HepG2 (cell line): ENCODE results near the gene OBSL1. TPM values are rescaled to one million over a fixed set of nuclear protein-coding genes. Genes with fewer than 3 reads are reported as not detected.

ENCODE experiments used
- CHD2 ChIP-seq: IDR thresholded peaks from 2 replicates; pipeline ENCODE4 v1.6.1; 2011; ENCODE audit warnings: low read depth, low read length, improper control_type of control experiment
- E2F1 ChIP-seq: sonication (generic); formaldehyde crosslinking; IDR thresholded peaks from 2 replicates; pipeline ENCODE4 v1.5.0; 2020; ENCODE audit warnings: missing genetic modification reagents
- KDM5B ChIP-seq: sonication (generic); formaldehyde crosslinking; IDR thresholded peaks from 2 replicates; pipeline ENCODE4 v1.4.0; 2020; ENCODE audit warnings: missing genetic modification reagents, mild to moderate bottlenecking, borderline replicate concordance
- MAFF ChIP-seq: IDR thresholded peaks from 2 replicates; pipeline ENCODE4 v1.6.1; 2011; ENCODE audit warnings: low read depth, low read length, improper control_type of control experiment
- MBD4 ChIP-seq: IDR thresholded peaks from 2 replicates; pipeline ENCODE4 v1.6.1; 2012; ENCODE audit warnings: low read length, inconsistent platforms, borderline replicate concordance
- NFYC ChIP-seq: IDR thresholded peaks from 2 replicates; pipeline ENCODE4 v1.6.1; 2016; ENCODE audit warnings: missing genetic modification reagents, missing compliant biosample characterization
- SRSF4 ChIP-seq: fragments of 200-400 bp; formaldehyde crosslinking; IDR thresholded peaks from one replicate; pipeline ENCODE4 v1.6.1; 2018; ENCODE audit warnings: mild to moderate bottlenecking, low read depth, low read length, moderate library complexity; ENCODE audit not compliant: poor library complexity, severe bottlenecking
- ZBTB8A ChIP-seq: sonication (generic); formaldehyde crosslinking; IDR thresholded peaks from 2 replicates; pipeline ENCODE4 v1.4.0; 2020; ENCODE audit warnings: mild to moderate bottlenecking, low read depth, missing genetic modification reagents, borderline replicate concordance
- ZFP1 ChIP-seq: IDR thresholded peaks from 2 replicates; pipeline ENCODE4 v1.6.1; 2016
- ZNF253 ChIP-seq: sonication (generic); formaldehyde crosslinking; IDR thresholded peaks from 2 replicates; pipeline ENCODE4 v1.8.0; 2022; ENCODE audit warnings: mild to moderate bottlenecking, missing genetic modification reagents, borderline replicate concordance
- ZNF34 ChIP-seq: sonication (generic); formaldehyde crosslinking; IDR thresholded peaks from 2 replicates; pipeline ENCODE4 v1.4.0; 2020; ENCODE audit warnings: mild to moderate bottlenecking, missing genetic modification reagents, borderline replicate concordance
- ZNF563 ChIP-seq: sonication (generic); formaldehyde crosslinking; IDR thresholded peaks from 2 replicates; pipeline ENCODE4 v1.8.0; 2022; ENCODE audit warnings: mild to moderate bottlenecking, moderate library complexity, missing genetic modification reagents
- ZNF564 ChIP-seq: sonication (generic); formaldehyde crosslinking; IDR thresholded peaks from 2 replicates; pipeline ENCODE4 v1.8.1; 2023; ENCODE audit warnings: mild to moderate bottlenecking, missing genetic modification reagents
- ZNF790 ChIP-seq: sonication (generic); formaldehyde crosslinking; IDR thresholded peaks from 2 replicates; pipeline ENCODE4 v1.8.0; 2022; ENCODE audit warnings: missing genetic modification reagents, mild to moderate bottlenecking, borderline replicate concordance
- ZZZ3 ChIP-seq: sonication (generic); formaldehyde crosslinking; IDR thresholded peaks from 2 replicates; pipeline ENCODE4 v1.4.0; 2020; ENCODE audit warnings: missing genetic modification reagents, mild to moderate bottlenecking, borderline replicate concordance
- polyA plus RNA-seq, 8 experiments: library from polyadenylated mRNA; depleted of rRNA in 3 of 8; stranded (reverse) in 7 of 8; unstranded in 1 of 8; fragments of >200 nt; fragmentation: Illumina TruSeq in 4 of 8; extraction: Trizol in 4 of 8; gene quantifications; 2 replicates each; pipeline versions ENCODE4 v1.2.1 to v1.2.3, GENCODE V29; 2011 to 2016; ENCODE audit warnings: low read depth in 4 of 8, missing spikeins in 1 of 8, mixed read lengths in 1 of 8; ENCODE audit not compliant: insufficient read depth in 1 of 8
- total RNA-seq, 5 experiments: library from RNA; depleted of rRNA; stranded (reverse); fragments of >200 nt; fragmentation: Illumina TruSeq; extraction: Trizol; gene quantifications; 2 replicates each; pipeline ENCODE4 v1.2.3, GENCODE V29; 2016; ENCODE audit warnings: low read depth in 1 of 5
- TF ChIP-seq, protein P1 (sequence below), 2 experiments: sonication (generic) in 1 of 2; formaldehyde crosslinking in 1 of 2; IDR thresholded peaks; 2 replicates each; pipeline versions ENCODE4 v1.4.0 to v1.6.1; 2016 to 2020; ENCODE audit warnings: borderline replicate concordance in 1 of 2, low read depth in 1 of 2, mild to moderate bottlenecking in 1 of 2, missing genetic modification reagents in 1 of 2
- TF ChIP-seq, protein P2 (sequence below): sonication (generic); formaldehyde crosslinking; IDR thresholded peaks from 2 replicates; pipeline ENCODE4 v1.4.0; 2020; ENCODE audit warnings: missing genetic modification reagents
- TF ChIP-seq, protein P3 (sequence below): sonication (generic); formaldehyde crosslinking; IDR thresholded peaks from 2 replicates; pipeline ENCODE4 v1.4.0; 2020; ENCODE audit warnings: mild to moderate bottlenecking, missing genetic modification reagents

Gene OBSL1
- total and polyA plus RNA-seq, 2 of the 13 experiments (the other 11 are each of a cell fraction or from before 2014, with no cell fraction given) = 86.7 to 218 TPM

- TF ChIP-seq ZZZ3 = peak; percentile 30
- TF ChIP-seq E2F1 (CRISPR knock-in tag) = peak; percentile 89
- TF ChIP-seq CHD2 = 0 out of 2 replicates have a peak, but pooled peaks have one; percentile 54
- peak; percentile 55; the same call in 1 of the 2 replicates for TF ChIP-seq ZNF790 (CRISPR knock-in tag)
- peak; percentile 90 for TF ChIP-seq ZFP1 (CRISPR knock-in tag)
- TF ChIP-seq KDM5B = no peak
- peak; percentile 81 for TF ChIP-seq NFYC (CRISPR knock-in tag)
- no peak for TF ChIP-seq ZBTB8A (CRISPR knock-in tag)
- TF ChIP-seq, protein P1, sequence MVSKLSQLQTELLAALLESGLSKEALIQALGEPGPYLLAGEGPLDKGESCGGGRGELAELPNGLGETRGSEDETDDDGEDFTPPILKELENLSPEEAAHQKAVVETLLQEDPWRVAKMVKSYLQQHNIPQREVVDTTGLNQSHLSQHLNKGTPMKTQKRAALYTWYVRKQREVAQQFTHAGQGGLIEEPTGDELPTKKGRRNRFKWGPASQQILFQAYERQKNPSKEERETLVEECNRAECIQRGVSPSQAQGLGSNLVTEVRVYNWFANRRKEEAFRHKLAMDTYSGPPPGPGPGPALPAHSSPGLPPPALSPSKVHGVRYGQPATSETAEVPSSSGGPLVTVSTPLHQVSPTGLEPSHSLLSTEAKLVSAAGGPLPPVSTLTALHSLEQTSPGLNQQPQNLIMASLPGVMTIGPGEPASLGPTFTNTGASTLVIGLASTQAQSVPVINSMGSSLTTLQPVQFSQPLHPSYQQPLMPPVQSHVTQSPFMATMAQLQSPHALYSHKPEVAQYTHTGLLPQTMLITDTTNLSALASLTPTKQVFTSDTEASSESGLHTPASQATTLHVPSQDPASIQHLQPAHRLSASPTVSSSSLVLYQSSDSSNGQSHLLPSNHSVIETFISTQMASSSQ (IDR thresholded peaks at IDR 0.05; ENCODE audit: low read depth) = peak; percentile 19; the same call in 1 of the 2 replicates
- TF ChIP-seq, protein P1 (CRISPR knock-in tag; IDR thresholded peaks at IDR 0.05; ENCODE audit: borderline replicate concordance) = peak; percentile 65; the same call in 1 of the 2 replicates
- TF ChIP-seq ZNF564 (CRISPR knock-in tag) = no peak; the same call in 1 of the 2 replicates
- TF ChIP-seq, protein P2, sequence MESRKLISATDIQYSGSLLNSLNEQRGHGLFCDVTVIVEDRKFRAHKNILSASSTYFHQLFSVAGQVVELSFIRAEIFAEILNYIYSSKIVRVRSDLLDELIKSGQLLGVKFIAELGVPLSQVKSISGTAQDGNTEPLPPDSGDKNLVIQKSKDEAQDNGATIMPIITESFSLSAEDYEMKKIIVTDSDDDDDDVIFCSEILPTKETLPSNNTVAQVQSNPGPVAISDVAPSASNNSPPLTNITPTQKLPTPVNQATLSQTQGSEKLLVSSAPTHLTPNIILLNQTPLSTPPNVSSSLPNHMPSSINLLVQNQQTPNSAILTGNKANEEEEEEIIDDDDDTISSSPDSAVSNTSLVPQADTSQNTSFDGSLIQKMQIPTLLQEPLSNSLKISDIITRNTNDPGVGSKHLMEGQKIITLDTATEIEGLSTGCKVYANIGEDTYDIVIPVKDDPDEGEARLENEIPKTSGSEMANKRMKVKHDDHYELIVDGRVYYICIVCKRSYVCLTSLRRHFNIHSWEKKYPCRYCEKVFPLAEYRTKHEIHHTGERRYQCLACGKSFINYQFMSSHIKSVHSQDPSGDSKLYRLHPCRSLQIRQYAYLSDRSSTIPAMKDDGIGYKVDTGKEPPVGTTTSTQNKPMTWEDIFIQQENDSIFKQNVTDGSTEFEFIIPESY = no peak
- peak; percentile 83; the same call in 1 of the 2 replicates for TF ChIP-seq ZNF563
- TF ChIP-seq ZNF253 (CRISPR knock-in tag) = peak; percentile 73; the same call in 1 of the 2 replicates
- TF ChIP-seq SRSF4 = peak; percentile 17
- no peak for TF ChIP-seq MBD4
- TF ChIP-seq, protein P3, sequence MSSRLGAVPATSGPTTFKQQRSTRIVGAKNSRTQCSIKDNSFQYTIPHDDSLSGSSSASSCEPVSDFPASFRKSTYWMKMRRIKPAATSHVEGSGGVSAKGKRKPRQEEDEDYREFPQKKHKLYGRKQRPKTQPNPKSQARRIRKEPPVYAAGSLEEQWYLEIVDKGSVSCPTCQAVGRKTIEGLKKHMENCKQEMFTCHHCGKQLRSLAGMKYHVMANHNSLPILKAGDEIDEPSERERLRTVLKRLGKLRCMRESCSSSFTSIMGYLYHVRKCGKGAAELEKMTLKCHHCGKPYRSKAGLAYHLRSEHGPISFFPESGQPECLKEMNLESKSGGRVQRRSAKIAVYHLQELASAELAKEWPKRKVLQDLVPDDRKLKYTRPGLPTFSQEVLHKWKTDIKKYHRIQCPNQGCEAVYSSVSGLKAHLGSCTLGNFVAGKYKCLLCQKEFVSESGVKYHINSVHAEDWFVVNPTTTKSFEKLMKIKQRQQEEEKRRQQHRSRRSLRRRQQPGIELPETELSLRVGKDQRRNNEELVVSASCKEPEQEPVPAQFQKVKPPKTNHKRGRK (CRISPR knock-in tag) = no peak
- TF ChIP-seq ZNF34 (CRISPR knock-in tag) = no peak
- TF ChIP-seq MAFF = no peak
These were observed 27.6 kb downstream of the OBSL1 start, which contains the start of the genes CHPF and TMEM198 (continued) for GRCh38 chr2:219543596-219544358.
